Dermis microvascular lymphatic vessel endothelial cell (primary cell): Measurements from ENCODE around the gene RNF11. TPM values are rescaled to one million over a fixed set of nuclear protein-coding genes. Genes with fewer than 3 reads are reported as not detected.

Source experiments
- DNase-seq, 2 donors: peaks; one replicate each; pipeline versions ENCODE4 v3.0.0 to v3.0.0-alpha.2; 2010; ENCODE audit warnings: low read depth in 2 of 2
- total RNA-seq: library from RNA; depleted of rRNA; stranded (reverse); fragments of >200 nt; gene quantifications from 2 replicates; pipeline ENCODE4 v1.2.1, GENCODE V29; 2014

The RNF11 gene
- total RNA-seq, 1 donor from 2014 or later: 71.2 TPM

GRCh38 chr1:51295926-51296325, 59.9 kb downstream of the RNF11 start:
- no peak for DNase-seq

- peak; percentile 32 to 65 for DNase-seq
Measured at GRCh38 chr1:51296383-51297357, 60.6 kb downstream of the RNF11 start.

GRCh38 chr1:51297401-51298321, 61.6 kb downstream of the RNF11 start:
- DNase-seq: no peak

- DNase-seq: no peak
Measured at GRCh38 chr1:51298322-51298705, 62.2 kb downstream of the RNF11 start.

GRCh38 chr1:51299185-51299885, 63.3 kb downstream of the RNF11 start:
- DNase-seq: no peak

DNA sequence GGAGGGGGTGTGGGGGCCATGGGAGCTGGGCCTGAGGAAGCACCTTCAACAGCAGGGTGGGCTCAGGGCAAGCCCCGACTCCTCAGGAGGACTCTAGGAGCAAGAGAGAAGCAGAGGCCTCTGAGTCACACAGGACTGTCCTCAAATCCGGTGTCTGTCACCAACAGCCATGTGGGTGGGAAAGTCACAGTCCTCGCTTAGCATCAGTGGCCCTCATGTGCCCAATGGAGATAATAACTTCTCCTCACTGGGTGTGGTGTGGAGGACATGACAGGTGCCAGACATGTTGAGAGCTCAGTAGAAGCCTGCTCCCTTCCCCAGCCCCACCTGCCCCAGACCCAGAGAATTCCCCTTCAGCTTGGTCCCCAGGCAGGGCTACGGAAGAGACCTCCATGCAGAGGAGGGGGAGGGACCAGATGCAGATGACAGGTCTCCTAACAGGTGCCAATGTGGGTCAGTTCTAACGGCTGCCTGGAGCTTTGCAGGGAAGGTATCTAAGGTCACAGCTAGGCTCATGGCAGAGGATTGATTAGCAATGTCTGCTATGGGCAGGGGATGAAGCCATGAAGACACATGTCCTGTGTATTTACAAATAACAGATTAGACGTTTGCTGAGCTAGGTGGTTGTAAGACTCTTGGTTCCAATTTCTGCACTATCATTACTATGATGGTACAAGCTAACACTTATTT, 64.1 kb downstream of the RNF11 start:
- DNase-seq: no peak

- no peak for DNase-seq
Measured at GRCh38 chr1:51301152-51301843, 65.2 kb downstream of the RNF11 start.

DNA sequence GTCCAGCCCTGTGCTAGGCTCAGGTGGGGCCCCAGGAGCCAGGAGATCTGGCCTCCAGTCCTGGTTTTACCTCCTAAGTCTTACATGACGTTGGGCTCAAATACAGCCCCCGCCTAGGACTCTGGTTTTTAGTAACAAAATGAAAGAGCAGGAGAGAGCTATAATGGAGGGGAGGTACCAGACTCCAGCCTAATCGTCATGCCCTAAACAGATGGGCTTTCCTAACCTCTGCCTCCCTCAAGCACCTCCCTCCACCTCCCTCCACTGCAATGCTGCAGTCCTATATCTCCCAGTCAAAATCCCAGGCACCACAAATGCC, 65.7 kb downstream of the RNF11 start:
- DNase-seq: no peak

- no peak for DNase-seq
Measured at GRCh38 chr1:51302270-51302669, 66.2 kb downstream of the RNF11 start.

DNA sequence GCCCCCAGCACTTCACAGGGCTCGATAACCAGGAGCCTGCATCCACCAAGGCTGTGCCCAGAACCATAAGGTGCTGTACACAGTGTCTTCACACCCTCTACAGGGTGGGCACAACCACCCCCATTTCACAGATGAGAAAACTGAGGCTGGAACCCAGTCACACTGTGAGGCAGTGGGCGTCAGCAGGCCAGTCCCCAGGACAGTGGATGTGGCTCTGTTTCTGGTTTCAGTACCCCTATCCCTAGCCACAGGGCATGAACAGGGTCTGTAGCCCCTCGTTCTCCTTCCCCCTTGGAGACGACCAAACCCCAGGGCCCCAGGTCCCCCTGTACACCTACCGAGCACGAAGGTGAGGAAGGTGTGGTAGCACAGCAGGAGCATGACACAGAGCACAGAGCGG, 66.7 kb downstream of the RNF11 start:
- no peak for DNase-seq

GRCh38 chr1:51303315-51303714, 67.2 kb downstream of the RNF11 start:
- DNase-seq: no peak

DNA sequence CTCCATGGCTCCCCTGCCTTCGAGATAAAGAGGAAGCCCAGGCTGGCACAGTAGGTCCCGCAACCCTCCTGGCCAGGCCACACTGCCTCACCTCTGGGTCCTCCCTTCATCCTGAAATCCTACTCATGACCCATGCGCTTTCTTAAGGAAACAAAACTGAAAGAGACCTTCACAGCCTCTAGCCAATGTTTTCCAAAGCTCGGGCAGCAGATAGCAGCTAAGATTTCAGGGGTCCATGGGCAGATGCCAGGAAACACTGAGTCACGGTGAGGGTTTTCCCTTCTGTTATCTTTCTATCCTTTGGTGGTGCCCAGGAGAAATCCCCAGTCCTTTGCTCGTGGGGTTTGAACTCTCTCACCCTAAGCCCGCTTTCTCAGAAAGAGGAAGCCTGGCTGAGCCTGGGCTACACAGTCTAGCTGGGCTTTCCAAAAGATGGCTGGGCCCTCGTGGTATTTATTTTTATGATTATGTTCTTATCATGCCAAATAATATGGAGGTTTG, 67.7 kb downstream of the RNF11 start:
- peak; percentile 58 to 92 for DNase-seq

DNA sequence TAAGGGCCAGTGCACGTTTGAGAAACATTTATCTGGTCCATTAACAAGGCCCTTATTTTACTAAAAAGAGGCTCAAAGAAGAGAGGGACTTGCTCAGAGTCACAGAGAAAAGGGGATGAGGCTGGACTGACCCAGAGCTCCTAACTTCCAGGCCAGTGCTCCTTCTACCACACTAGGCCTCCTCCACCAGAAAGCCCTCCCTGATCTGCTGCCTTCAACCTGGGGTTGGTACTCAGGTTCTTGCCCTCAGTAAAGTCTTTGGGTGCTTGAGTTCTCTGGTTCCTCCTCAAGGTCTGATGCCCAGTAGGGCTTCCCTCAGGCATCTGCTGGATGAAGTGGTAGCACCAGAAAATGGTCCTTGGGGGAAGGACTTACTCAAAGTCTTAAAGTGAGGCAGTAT, 68.3 kb downstream of the RNF11 start:
- no peak for DNase-seq

DNA sequence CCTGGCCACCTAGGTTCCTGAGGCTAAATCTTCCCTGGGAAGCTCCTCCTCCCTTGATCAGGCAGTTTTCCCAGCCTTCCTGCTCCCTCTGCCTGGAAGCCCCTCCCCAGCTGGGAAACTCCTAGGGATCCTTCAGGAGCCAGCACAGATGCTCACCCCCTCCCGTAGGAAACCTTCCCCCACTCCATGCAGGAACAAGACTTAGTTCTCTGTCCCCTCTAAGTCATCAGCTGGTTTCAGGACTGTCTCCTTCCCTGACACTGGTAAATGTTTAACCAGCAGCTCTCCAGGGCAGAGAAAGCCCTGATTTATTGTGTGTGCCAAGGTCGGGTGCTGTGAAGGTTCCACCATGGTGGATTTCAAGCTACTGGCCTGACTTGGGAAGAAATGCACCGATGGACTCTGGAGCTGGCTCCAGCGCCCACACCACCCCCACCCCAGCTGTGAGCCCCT, 69.3 kb downstream of the RNF11 start:
- peak in 1 of 2 donors; percentile 19 for DNase-seq

GRCh38 chr1:51306950-51307349, 70.9 kb downstream of the RNF11 start:
- no peak for DNase-seq

GRCh38 chr1:51308636-51309035, 72.6 kb downstream of the RNF11 start:
- DNase-seq: no peak

DNA sequence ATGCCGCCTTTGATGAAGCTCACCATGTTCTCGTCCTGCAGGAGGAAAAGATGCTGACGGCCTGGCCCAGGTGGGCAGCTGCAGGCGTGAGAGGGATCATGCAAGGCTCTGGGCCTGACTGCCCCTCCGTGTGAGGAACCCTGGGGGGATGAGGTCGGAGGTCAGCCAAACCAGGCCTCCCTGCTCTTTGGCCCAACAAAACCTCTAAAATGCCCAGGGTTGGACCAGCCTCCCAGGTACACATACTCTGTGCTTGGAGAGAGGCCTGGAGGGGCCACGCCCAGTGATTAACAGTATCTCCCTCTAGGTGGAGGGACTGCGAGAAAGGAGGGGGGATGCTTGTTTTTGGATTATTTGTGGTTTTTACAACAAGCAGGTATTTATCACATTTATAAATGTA, 73.2 kb downstream of the RNF11 start:
- DNase-seq: no peak

GRCh38 chr1:51310871-51311613, 75.0 kb downstream of the RNF11 start:
- peak; percentile 67 to 90 for DNase-seq

- no peak for DNase-seq
Measured at GRCh38 chr1:51311826-51312225, 75.8 kb downstream of the RNF11 start.

DNA sequence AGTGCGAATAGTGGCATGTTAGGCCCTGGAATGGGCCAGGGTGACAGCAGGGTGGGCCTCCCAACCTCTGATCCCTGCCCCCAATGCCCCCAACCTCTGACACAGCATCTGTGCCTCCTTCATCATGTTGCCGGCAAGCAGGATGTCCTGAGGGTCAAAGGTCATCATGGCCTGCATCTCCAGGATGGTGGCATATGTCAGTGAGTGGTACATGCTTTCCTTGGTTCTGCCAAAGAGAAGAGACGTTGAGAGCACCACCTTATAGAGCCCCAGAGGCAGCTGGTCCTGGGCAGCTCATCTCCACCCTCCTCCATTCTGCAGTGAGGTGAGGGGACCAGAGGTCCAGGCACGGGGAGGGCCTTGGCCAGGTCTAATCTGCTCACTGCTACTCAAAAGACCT, 76.6 kb downstream of the RNF11 start:
- DNase-seq: no peak
